Measurements from ENCODE around the gene PSMD7. TPM values are rescaled to one million over a fixed set of nuclear protein-coding genes. Genes with fewer than 3 reads are reported as not detected.

Gene PSMD7
- 120 TPM for total RNA-seq

GRCh38 chr16:74296432-74297144 is at the start of gene PSMD7:
Gene PSMD7 (plus strand): TSS chr16:74296814. CDS start chr16:74296915, 101 bp downstream.
- peak; percentile 96 for DNase-seq

GRCh38 chr16:74249254-74249653 is 47.4 kb upstream of the PSMD7 start:
- no peak for DNase-seq

GRCh38 chr16:74249846-74250245 is 46.8 kb upstream of the PSMD7 start:
- DNase-seq, result no peak

GRCh38 chr16:74252329-74252728 is 44.3 kb upstream of the PSMD7 start:
- DNase-seq, result no peak

- DNase-seq, result no peak
These were observed 43.3 kb upstream of the PSMD7 start for GRCh38 chr16:74253161-74253938.

- DNase-seq, result no peak
These were observed 39.6 kb upstream of the PSMD7 start for GRCh38 chr16:74257061-74257460.

- no peak for DNase-seq
These were observed 35.5 kb upstream of the PSMD7 start for GRCh38 chr16:74261068-74261467.

- DNase-seq, result peak; percentile 14
These were observed 31.8 kb upstream of the PSMD7 start for GRCh38 chr16:74264811-74265210.

GRCh38 chr16:74268372-74268782 is 28.2 kb upstream of the PSMD7 start:
- DNase-seq, result no peak

GRCh38 chr16:74271872-74272271 is 24.7 kb upstream of the PSMD7 start:
- DNase-seq, result no peak

GRCh38 chr16:74275031-74275636 is 21.5 kb upstream of the PSMD7 start:
- DNase-seq, result peak; percentile 45

GRCh38 chr16:74275711-74276110 is 20.9 kb upstream of the PSMD7 start:
- DNase-seq, result peak; percentile 8

- no peak for DNase-seq
These were observed 18.6 kb upstream of the PSMD7 start for GRCh38 chr16:74277974-74278373.

- no peak for DNase-seq
These were observed 17.3 kb upstream of the PSMD7 start for GRCh38 chr16:74279266-74279665.

- DNase-seq, result no peak
These were observed 16.8 kb upstream of the PSMD7 start for GRCh38 chr16:74279805-74280204.

- no peak for DNase-seq
These were observed 16.2 kb upstream of the PSMD7 start for GRCh38 chr16:74280448-74280847.

- no peak for DNase-seq
These were observed 15.3 kb upstream of the PSMD7 start for GRCh38 chr16:74281300-74281699.

GRCh38 chr16:74283716-74284115 is 12.9 kb upstream of the PSMD7 start:
- no peak for DNase-seq

GRCh38 chr16:74288065-74288464 is 8.5 kb upstream of the PSMD7 start:
- DNase-seq, result no peak

GRCh38 chr16:74290356-74290755 is 6.3 kb upstream of the PSMD7 start:
- DNase-seq, result no peak

GRCh38 chr16:74291176-74291575 is 5.4 kb upstream of the PSMD7 start:
- DNase-seq, result no peak

- DNase-seq, result no peak
These were observed 4.9 kb upstream of the PSMD7 start for GRCh38 chr16:74291577-74292208.

GRCh38 chr16:74296104-74296431 is 546 bp upstream of the PSMD7 start:
- no peak for DNase-seq
